HepG2 (cell line): Measurements from ENCODE around the gene ARL16. TPM values are rescaled to one million over a fixed set of nuclear protein-coding genes. Genes with fewer than 3 reads are reported as not detected.

Source experiments
- ARID5B ChIP-seq: IDR thresholded peaks from 2 replicates; pipeline ENCODE4 v1.4.0; 2020; ENCODE audit warnings: mild to moderate bottlenecking, missing genetic modification reagents
- ATF2 ChIP-seq: sonication (generic); formaldehyde crosslinking; IDR thresholded peaks from 2 replicates; pipeline ENCODE4 v1.4.0; 2020; ENCODE audit warnings: missing genetic modification reagents
- ETV5 ChIP-seq: IDR thresholded peaks from 2 replicates; pipeline ENCODE4 v1.6.1; 2018; ENCODE audit warnings: missing biosample characterization, missing genetic modification reagents, inconsistent platforms, borderline replicate concordance
- HES4 ChIP-seq: sonication (generic); formaldehyde crosslinking; IDR thresholded peaks from 2 replicates; pipeline ENCODE4 v1.9.0; 2021; ENCODE audit warnings: mild to moderate bottlenecking, missing genetic modification reagents, borderline replicate concordance
- HNF1A ChIP-seq, 2 experiments: sonication (generic) in 1 of 2; formaldehyde crosslinking in 1 of 2; IDR thresholded peaks; 2 replicates each; pipeline versions ENCODE4 v1.4.0 to v1.6.1; 2016 to 2020; ENCODE audit warnings: borderline replicate concordance in 1 of 2, low read depth in 1 of 2, mild to moderate bottlenecking in 1 of 2, missing genetic modification reagents in 1 of 2
- KAT7 ChIP-seq: IDR thresholded peaks from 2 replicates; pipeline ENCODE4 v1.6.1; 2018; ENCODE audit warnings: borderline replicate concordance, missing compliant biosample characterization
- MATR3 ChIP-seq: sonication (generic); formaldehyde crosslinking; IDR thresholded peaks from 2 replicates; pipeline ENCODE4 v1.4.0; 2020; ENCODE audit warnings: missing genetic modification reagents
- MLLT10 ChIP-seq: sonication (generic); formaldehyde crosslinking; IDR thresholded peaks from 2 replicates; pipeline ENCODE4 v1.4.0; 2020; ENCODE audit warnings: missing genetic modification reagents
- NFE2 ChIP-seq: sonication (generic); formaldehyde crosslinking; IDR thresholded peaks from 2 replicates; pipeline ENCODE4 v1.4.0; 2020; ENCODE audit warnings: missing genetic modification reagents
- PCBP1 ChIP-seq: fragments of 200-400 bp; formaldehyde crosslinking; IDR thresholded peaks from 2 replicates; pipeline ENCODE4 v1.6.1; 2017; ENCODE audit warnings: mild to moderate bottlenecking, low read depth, low read length, borderline replicate concordance
- RFXANK ChIP-seq: IDR thresholded peaks from 2 replicates; pipeline ENCODE4 v1.6.1; 2016
- SAP130 ChIP-seq: IDR thresholded peaks from 2 replicates; pipeline ENCODE4 v1.6.1; 2016; ENCODE audit warnings: low read depth
- SP140L ChIP-seq: sonication (generic); formaldehyde crosslinking; IDR thresholded peaks from 2 replicates; pipeline ENCODE4 v1.4.0; 2020; ENCODE audit warnings: missing genetic modification reagents, borderline replicate concordance
- YY1 ChIP-seq: IDR thresholded peaks from 2 replicates; pipeline ENCODE4 v1.6.1; 2011; ENCODE audit warnings: low read length, low read depth, moderate library complexity, mild to moderate bottlenecking; ENCODE audit not compliant: insufficient read depth, insufficient replicate concordance
- ZNF598 ChIP-seq: sonication (generic); formaldehyde crosslinking; IDR thresholded peaks from 2 replicates; pipeline ENCODE4 v1.5.1; 2020; ENCODE audit warnings: mild to moderate bottlenecking, missing genetic modification reagents, borderline replicate concordance
- ZNF710 ChIP-seq: sonication (generic); formaldehyde crosslinking; IDR thresholded peaks from 2 replicates; pipeline ENCODE4 v1.5.0; 2020; ENCODE audit warnings: mild to moderate bottlenecking, missing genetic modification reagents, borderline replicate concordance
- ZNF773 ChIP-seq: sonication (generic); formaldehyde crosslinking; IDR thresholded peaks from 2 replicates; pipeline ENCODE4 v1.4.0; 2020; ENCODE audit warnings: missing genetic modification reagents, borderline replicate concordance
- polyA plus RNA-seq, 8 experiments: library from polyadenylated mRNA; depleted of rRNA in 3 of 8; stranded (reverse) in 7 of 8; unstranded in 1 of 8; fragments of >200 nt; fragmentation: Illumina TruSeq in 4 of 8; extraction: Trizol in 4 of 8; gene quantifications; 2 replicates each; pipeline versions ENCODE4 v1.2.1 to v1.2.3, GENCODE V29; 2011 to 2016; ENCODE audit warnings: low read depth in 4 of 8, missing spikeins in 1 of 8, mixed read lengths in 1 of 8; ENCODE audit not compliant: insufficient read depth in 1 of 8
- total RNA-seq, 5 experiments: library from RNA; depleted of rRNA; stranded (reverse); fragments of >200 nt; fragmentation: Illumina TruSeq; extraction: Trizol; gene quantifications; 2 replicates each; pipeline ENCODE4 v1.2.3, GENCODE V29; 2016; ENCODE audit warnings: low read depth in 1 of 5

Gene ARL16
- total and polyA plus RNA-seq, 2 of the 13 experiments (the other 11 are each of a cell fraction or from before 2014, with no cell fraction given): 20.8 to 30.8 TPM

- TF ChIP-seq ARID5B (CRISPR knock-in tag) (peak; percentile 37; the same call in 1 of the 2 replicates), YY1 (no peak), ZNF710 (no peak), SAP130 (CRISPR knock-in tag) (peak; percentile 67), MLLT10 (no peak), SP140L (no peak), RFXANK (no peak), ZNF773 (no peak), MATR3 (CRISPR knock-in tag) (no peak), ZNF598 (CRISPR knock-in tag) (0 out of 2 replicates have a peak, but pooled peaks have one; percentile 24), ETV5 (no peak), PCBP1 (no peak), ATF2 (0 out of 2 replicates have a peak, but pooled peaks have one; percentile 16), HES4 (CRISPR knock-in tag) (no peak), HNF1A (IDR thresholded peaks at IDR 0.05; ENCODE audit: low read depth) (no peak), HNF1A (CRISPR knock-in tag; IDR thresholded peaks at IDR 0.05; ENCODE audit: borderline replicate concordance) (no peak), NFE2 (CRISPR knock-in tag) (no peak), KAT7 (CRISPR knock-in tag) (no peak)
Measured at GRCh38 chr17:81655378-81656117, 28.0 kb downstream of the ARL16 start (continued).
